KOPT-K1 (cell line): ENCODE results near the gene SYNRG.
"Not testable (repeated sequence)": the region's sequence is repeated elsewhere in the genome, so short reads cannot be mapped to it uniquely, and the experiment has no call there.

Experiments
- H3K27ac ChIP-seq: fragments of 200-600 bp; sonication (generic); 2 replicates; pipeline ENCODE4 v1.5.1; 2016; ENCODE audit warnings: antibody characterized with exemption, mild to moderate bottlenecking, low read depth, low read length; ENCODE audit not compliant: poor library complexity, severe bottlenecking
- H3K36me3 ChIP-seq: fragments of 200-600 bp; sonication (generic); 2 replicates; pipeline ENCODE4 v1.5.1; 2017; ENCODE audit warnings: antibody characterized with exemption, mild to moderate bottlenecking, low read length, moderate library complexity; ENCODE audit not compliant: insufficient read depth
- H3K9me3 ChIP-seq: fragments of 200-600 bp; sonication (generic); 2 replicates; pipeline ENCODE4 v1.5.1; 2017; ENCODE audit warnings: antibody characterized with exemption, low read length, mild to moderate bottlenecking; ENCODE audit not compliant: insufficient read depth, poor library complexity, severe bottlenecking

Gene SYNRG

GRCh38 chr17:37538981-37539659 is 70.1 kb downstream of the SYNRG start:
- peaks cover 100% of the 10 kb centered on the region for H3K36me3 ChIP-seq
- no peaks in the 10 kb centered on the region for H3K9me3 ChIP-seq
- H3K27ac ChIP-seq = no peak overlapping the region

- Histone ChIP-seq H3K27ac (no peak overlapping the region), H3K36me3 (peaks cover 96% of the 10 kb centered on the region), H3K9me3 (no peaks in the 10 kb centered on the region)
Observed at GRCh38 chr17:37535906-37536305, 73.3 kb downstream of the SYNRG start.

- H3K36me3 ChIP-seq = peaks cover 96% of the 10 kb centered on the region
- H3K9me3 ChIP-seq = no peaks in the 10 kb centered on the region
- H3K27ac ChIP-seq = no peak overlapping the region
Observed at GRCh38 chr17:37532756-37533155, 76.5 kb downstream of the SYNRG start.

GRCh38 chr17:37530420-37530819 is 78.8 kb downstream of the SYNRG start:
- Histone ChIP-seq H3K9me3 (no peaks in the 10 kb centered on the region), H3K27ac (no peak overlapping the region), H3K36me3 (peaks cover 92% of the 10 kb centered on the region)

GRCh38 chr17:37527249-37527851 is 81.9 kb downstream of the SYNRG start:
- Histone ChIP-seq H3K27ac (no peak overlapping the region), H3K36me3 (peaks cover 86% of the 10 kb centered on the region), H3K9me3 (no peaks in the 10 kb centered on the region)

GRCh38 chr17:37523715-37524219 is 85.5 kb downstream of the SYNRG start:
- Histone ChIP-seq H3K36me3 (peaks cover 84% of the 10 kb centered on the region), H3K27ac (no peak overlapping the region), H3K9me3 (no peaks in the 10 kb centered on the region)

- peaks cover 84% of the 10 kb centered on the region for H3K36me3 ChIP-seq
- no peaks in the 10 kb centered on the region for H3K9me3 ChIP-seq
- H3K27ac ChIP-seq = no peak overlapping the region
Observed at GRCh38 chr17:37521821-37522220, 87.4 kb downstream of the SYNRG start.

- Histone ChIP-seq H3K27ac (no peak overlapping the region), H3K36me3 (peaks cover 90% of the 10 kb centered on the region), H3K9me3 (no peaks in the 10 kb centered on the region)
Observed at GRCh38 chr17:37520174-37520573, 89.0 kb downstream of the SYNRG start.

- H3K9me3 ChIP-seq = no peaks in the 10 kb centered on the region
- no peak overlapping the region for H3K27ac ChIP-seq
- peaks cover 91% of the 10 kb centered on the region for H3K36me3 ChIP-seq
Observed at GRCh38 chr17:37519251-37519985, 89.8 kb downstream of the SYNRG start.

GRCh38 chr17:37518826-37519225 is 90.4 kb downstream of the SYNRG start:
- Histone ChIP-seq H3K36me3 (peaks cover 91% of the 10 kb centered on the region), H3K27ac (no peak overlapping the region), H3K9me3 (no peaks in the 10 kb centered on the region)

GRCh38 chr17:37517881-37518280 is 91.3 kb downstream of the SYNRG start:
- Histone ChIP-seq H3K27ac (no peak overlapping the region), H3K36me3 (peaks cover 92% of the 10 kb centered on the region), H3K9me3 (no peaks in the 10 kb centered on the region)

- Histone ChIP-seq H3K27ac (no peak overlapping the region), H3K36me3 (peaks cover 93% of the 10 kb centered on the region), H3K9me3 (no peaks in the 10 kb centered on the region)
Observed at GRCh38 chr17:37516127-37516571, 93.1 kb downstream of the SYNRG start.

GRCh38 chr17:37513711-37514110 is 95.5 kb downstream of the SYNRG start:
- H3K9me3 ChIP-seq = no peaks in the 10 kb centered on the region
- peaks cover 68% of the 10 kb centered on the region for H3K36me3 ChIP-seq
- H3K27ac ChIP-seq = no peak overlapping the region

- peaks cover 57% of the 10 kb centered on the region for H3K36me3 ChIP-seq
- H3K27ac ChIP-seq = no peak overlapping the region
- no peaks in the 10 kb centered on the region for H3K9me3 ChIP-seq
Observed at GRCh38 chr17:37512442-37513068, 96.7 kb downstream of the SYNRG start.

GRCh38 chr17:37511642-37512041 is 97.6 kb downstream of the SYNRG start:
- not testable (repeated sequence) for H3K9me3 ChIP-seq, H3K27ac ChIP-seq
- peaks cover 48% of the 10 kb centered on the region for H3K36me3 ChIP-seq
